Mesendoderm (in vitro differentiated cells): ENCODE results near the gene ADAMTS15.

Experiments
- DNase-seq: peaks from one replicate; pipeline ENCODE4 v3.0.0; 2013
- H2AK5ac ChIP-seq: 2 replicates; pipeline ENCODE4 v1.6.1; 2013; ENCODE audit warnings: low read length, inconsistent platforms
- H2BK120ac ChIP-seq: 2 replicates; pipeline ENCODE4 v1.6.1; 2013; ENCODE audit warnings: low read depth, mild to moderate bottlenecking, low read length, moderate library complexity, mixed read lengths
- H2BK15ac ChIP-seq: replicated peaks from 2 replicates; pipeline ENCODE4 v1.6.1; 2013; ENCODE audit warnings: low read depth, mild to moderate bottlenecking, moderate library complexity
- H2BK5ac ChIP-seq: 2 replicates; pipeline ENCODE4 v1.6.1; 2013; ENCODE audit warnings: low read length, inconsistent platforms
- H3K18ac ChIP-seq: 2 replicates; pipeline ENCODE4 v1.6.1; 2013; ENCODE audit warnings: mild to moderate bottlenecking, low read length, mixed read lengths
- H3K23ac ChIP-seq: one replicate; pipeline ENCODE4 v1.6.1; 2013; ENCODE audit warnings: low read length
- H3K27ac ChIP-seq: 2 replicates; pipeline ENCODE4 v1.5.1; 2013; ENCODE audit warnings: low read depth, mild to moderate bottlenecking, inconsistent platforms, low read length, moderate library complexity
- H3K27me3 ChIP-seq: 2 replicates; pipeline ENCODE4 v1.6.1; 2013; ENCODE audit warnings: low read length, control low read depth, mild to moderate bottlenecking, inconsistent platforms; ENCODE audit not compliant: insufficient read depth, poor library complexity
- H3K36me3 ChIP-seq: 2 replicates; pipeline ENCODE4 v1.6.1; 2013; ENCODE audit warnings: low read length, inconsistent platforms; ENCODE audit not compliant: control insufficient read depth, insufficient read depth
- H3K4ac ChIP-seq: one replicate; pipeline ENCODE4 v1.6.1; 2013; ENCODE audit warnings: low read depth, mild to moderate bottlenecking, low read length, moderate library complexity
- H3K4me1 ChIP-seq: 2 replicates; pipeline ENCODE4 v1.6.1; 2013; ENCODE audit warnings: low read depth, low read length, inconsistent platforms; ENCODE audit not compliant: control insufficient read depth
- H3K4me2 ChIP-seq: 2 replicates; pipeline ENCODE4 v1.6.1; 2013; ENCODE audit warnings: low read length
- H3K4me3 ChIP-seq: 2 replicates; pipeline ENCODE4 v1.5.1; 2013; ENCODE audit warnings: mild to moderate bottlenecking, low read length
- H3K56ac ChIP-seq: one replicate; pipeline ENCODE4 v1.6.1; 2013; ENCODE audit warnings: low read length
- H3K79me1 ChIP-seq: 2 replicates; pipeline ENCODE4 v1.6.1; 2013; ENCODE audit warnings: low read length, inconsistent platforms
- H3K79me2 ChIP-seq: 2 replicates; pipeline ENCODE4 v1.6.1; 2013; ENCODE audit warnings: mild to moderate bottlenecking, low read length; ENCODE audit not compliant: control insufficient read depth, insufficient read depth
- H3K9ac ChIP-seq: 2 replicates; pipeline ENCODE4 v1.6.1; 2013; ENCODE audit warnings: low read length, inconsistent platforms
- H4K5ac ChIP-seq: one replicate; pipeline ENCODE4 v1.6.1; 2013; ENCODE audit warnings: low read length
- H4K8ac ChIP-seq: one replicate; pipeline ENCODE4 v1.6.1; 2013; ENCODE audit warnings: low read depth, mild to moderate bottlenecking, control low read depth, low read length, moderate library complexity
- WGBS: extraction: QIAGEN DNeasy Blood & Tissue Kit; methylation state at CpG from one replicate; pipeline ENCODE4 v1.1.7; 2013; ENCODE audit warnings: low lambda C conversion rate, missing lambda C conversion rate; ENCODE audit not compliant: insufficient coverage; ENCODE audit errors: extremely low coverage; 5-methylcytosine and 5-hydroxymethylcytosine counted together

Gene ADAMTS15

GRCh38 chr11:130426223-130426836, 22.1 kb upstream of the ADAMTS15 start:
- H3K4me2 ChIP-seq = no peak overlapping the region
- H3K27me3 ChIP-seq = peaks cover 9% of the 10 kb centered on the region
- no peak for DNase-seq
- H2BK120ac ChIP-seq = no peak overlapping the region
- no peaks in the 10 kb centered on the region for H3K79me1 ChIP-seq
- H3K56ac ChIP-seq = no peak overlapping the region
- H3K36me3 ChIP-seq = no peaks in the 10 kb centered on the region
- H3K23ac ChIP-seq = no peak overlapping the region
- H3K4ac ChIP-seq = no peak overlapping the region
- no peak overlapping the region for H2BK15ac ChIP-seq
- no peak overlapping the region for H3K9ac ChIP-seq
- H2BK5ac ChIP-seq = no peak overlapping the region
- H4K8ac ChIP-seq = no peak overlapping the region
- H3K18ac ChIP-seq = no peak overlapping the region
- no peaks in the 10 kb centered on the region for H3K79me2 ChIP-seq
- H3K4me1 ChIP-seq = no peaks in the 10 kb centered on the region
- no peak overlapping the region for H3K27ac ChIP-seq
- H2AK5ac ChIP-seq = no peak overlapping the region
- no CpG with 5 or more reads among the region's 5 CpGs for whole genome bisulfite sequencing
- H4K5ac ChIP-seq = no peak overlapping the region
- no peak overlapping the region for H3K4me3 ChIP-seq

GRCh38 chr11:130426837-130427341, 21.6 kb upstream of the ADAMTS15 start:
- H3K9ac ChIP-seq = no peak overlapping the region
- H3K79me1 ChIP-seq = no peaks in the 10 kb centered on the region
- H2BK5ac ChIP-seq = no peak overlapping the region
- no peak overlapping the region for H3K23ac ChIP-seq
- no peak overlapping the region for H3K56ac ChIP-seq
- no peaks in the 10 kb centered on the region for H3K79me2 ChIP-seq
- no peak overlapping the region for H3K18ac ChIP-seq
- no peak for DNase-seq
- no peak overlapping the region for H4K5ac ChIP-seq
- no peak overlapping the region for H2BK15ac ChIP-seq
- H3K27me3 ChIP-seq = peaks cover 9% of the 10 kb centered on the region
- no peak overlapping the region for H3K27ac ChIP-seq
- H3K4me1 ChIP-seq = no peaks in the 10 kb centered on the region
- H2BK120ac ChIP-seq = no peak overlapping the region
- H3K36me3 ChIP-seq = no peaks in the 10 kb centered on the region
- H3K4me3 ChIP-seq = no peak overlapping the region
- no peak overlapping the region for H4K8ac ChIP-seq
- H2AK5ac ChIP-seq = no peak overlapping the region
- H3K4ac ChIP-seq = no peak overlapping the region
- H3K4me2 ChIP-seq = no peak overlapping the region
- WGBS = no CpG with 5 or more reads among the region's 18 CpGs

- Histone ChIP-seq H2BK120ac (no peak overlapping the region), H3K4me3 (no peak overlapping the region), H4K8ac (no peak overlapping the region), H3K56ac (peak overlapping the region; percentile 70), H3K9ac (peak overlapping the region; percentile 30), H3K23ac (no peak overlapping the region), H2AK5ac (no peak overlapping the region), H3K27me3 (peaks cover 9% of the 10 kb centered on the region), H3K18ac (peak overlapping the region; percentile 61), H2BK15ac (no peak overlapping the region), H3K4me1 (no peaks in the 10 kb centered on the region), H4K5ac (no peak overlapping the region), H2BK5ac (no peak overlapping the region), H3K79me2 (no peaks in the 10 kb centered on the region), H3K4me2 (peak overlapping the region; percentile 65), H3K79me1 (no peaks in the 10 kb centered on the region), H3K27ac (no peak overlapping the region), H3K36me3 (no peaks in the 10 kb centered on the region), H3K4ac (no peak overlapping the region)
- no CpG with 5 or more reads among the region's 84 CpGs for WGBS
- peak; percentile 67 for DNase-seq
Measured at GRCh38 chr11:130427581-130428315, 20.7 kb upstream of the ADAMTS15 start.

GRCh38 chr11:130428316-130429119, 19.9 kb upstream of the ADAMTS15 start, which contains the start of gene ADAMTS8:
Gene ADAMTS8 (minus strand): TSS chr11:130428609. CDS start chr11:130428286, 323 bp downstream.
- no peak within 1 kb of the TSS for H3K4me3 ChIP-seq
- H4K5ac ChIP-seq = no peak within 1 kb of the TSS
- no CpG with 5 or more reads among the region's 64 CpGs for WGBS
- no peaks in the 10 kb centered on the region for H3K36me3 ChIP-seq
- no peaks in the 10 kb centered on the region for H3K79me1 ChIP-seq
- H3K23ac ChIP-seq = no peak within 1 kb of the TSS
- DNase-seq = no peak
- no peak within 1 kb of the TSS for H3K27ac ChIP-seq
- peak within 1 kb of the TSS; percentile 61 for H3K18ac ChIP-seq
- no peak within 1 kb of the TSS for H4K8ac ChIP-seq
- peak within 1 kb of the TSS; percentile 70 for H3K56ac ChIP-seq
- H3K9ac ChIP-seq = peak within 1 kb of the TSS; percentile 30
- peaks cover 9% of the 10 kb centered on the region for H3K27me3 ChIP-seq
- no peaks in the 10 kb centered on the region for H3K79me2 ChIP-seq
- H2BK5ac ChIP-seq = no peak within 1 kb of the TSS
- H3K4ac ChIP-seq = no peak within 1 kb of the TSS
- no peak within 1 kb of the TSS for H2BK15ac ChIP-seq
- no peak within 1 kb of the TSS for H2AK5ac ChIP-seq
- peak within 1 kb of the TSS; percentile 65 for H3K4me2 ChIP-seq
- H2BK120ac ChIP-seq = no peak within 1 kb of the TSS
- H3K4me1 ChIP-seq = no peaks in the 10 kb centered on the region

DNA sequence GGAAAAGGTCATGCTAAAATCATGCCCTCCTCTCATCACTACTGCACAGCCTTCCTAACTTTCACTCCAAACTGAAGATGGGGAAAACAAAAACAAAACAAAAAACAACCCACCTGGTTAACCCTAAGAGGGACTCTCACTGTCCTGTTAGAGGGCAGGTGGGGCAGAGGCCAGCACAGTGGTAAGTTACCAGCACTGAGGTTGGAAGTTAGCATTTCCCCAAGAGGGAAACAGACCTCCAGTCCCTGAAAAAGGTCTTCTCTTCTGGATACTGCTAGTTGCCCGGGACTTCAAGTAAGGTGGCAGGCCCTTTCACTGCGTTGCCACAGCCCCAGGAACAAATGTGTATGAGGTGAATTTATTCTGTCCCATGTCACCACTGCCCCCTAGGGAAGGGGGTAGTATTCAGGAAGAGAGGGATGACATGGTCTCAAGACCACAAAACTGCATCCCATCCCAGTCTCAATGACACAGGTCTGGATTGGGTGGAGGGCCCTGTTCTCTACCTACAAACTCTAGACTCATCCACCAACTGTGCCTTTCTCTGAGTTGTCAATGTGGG, 19.2 kb upstream of the ADAMTS15 start:
- Histone ChIP-seq H3K79me2 (no peaks in the 10 kb centered on the region), H2AK5ac (no peak overlapping the region), H3K4me1 (no peaks in the 10 kb centered on the region), H3K79me1 (no peaks in the 10 kb centered on the region), H4K5ac (no peak overlapping the region), H3K36me3 (no peaks in the 10 kb centered on the region), H3K4me3 (no peak overlapping the region), H4K8ac (no peak overlapping the region), H2BK5ac (no peak overlapping the region), H3K56ac (no peak overlapping the region), H3K23ac (no peak overlapping the region), H3K9ac (no peak overlapping the region), H3K4me2 (no peak overlapping the region), H3K4ac (no peak overlapping the region), H3K18ac (no peak overlapping the region), H2BK15ac (no peak overlapping the region), H3K27me3 (peaks cover 9% of the 10 kb centered on the region), H2BK120ac (no peak overlapping the region), H3K27ac (no peak overlapping the region)
- WGBS = no CpG with 5 or more reads among the region's 2 CpGs
- DNase-seq = no peak
